ENCODE results near the gene TRA2B. TPM values are rescaled to one million over a fixed set of nuclear protein-coding genes. Genes with fewer than 3 reads are reported as not detected.

Gene TRA2B
- total RNA-seq, 2 donors from 2014 or later = 158 to 232 TPM

GRCh38 chr3:185961675-185962232, 23.9 kb upstream of the TRA2B start:
- H3K4me1 Mint-ChIP-seq = no peaks in the 10 kb centered on the region
- ATAC-seq (replicated peaks) = no peak
- no peak overlapping the region for H3K4me3 Mint-ChIP-seq
- H3K27me3 Mint-ChIP-seq = peaks cover 5% of the 10 kb centered on the region
- no peak overlapping the region for H3K27ac Mint-ChIP-seq
- H3K36me3 Mint-ChIP-seq (ENCODE audit: low read depth) = no peaks in the 10 kb centered on the region
- peaks cover 4% of the 10 kb centered on the region for H3K9me3 Mint-ChIP-seq

- no peaks in the 10 kb centered on the region for H3K4me1 Mint-ChIP-seq
- peaks cover 4% of the 10 kb centered on the region for H3K9me3 Mint-ChIP-seq
- H3K27ac Mint-ChIP-seq = no peak overlapping the region
- H3K36me3 Mint-ChIP-seq (ENCODE audit: low read depth) = no peaks in the 10 kb centered on the region
- no peak for ATAC-seq (replicated peaks)
- H3K4me3 Mint-ChIP-seq = no peak overlapping the region
- peaks cover 5% of the 10 kb centered on the region for H3K27me3 Mint-ChIP-seq
Measured at GRCh38 chr3:185960522-185961288, 22.9 kb upstream of the TRA2B start.

GRCh38 chr3:185959609-185960521, 22.1 kb upstream of the TRA2B start:
- peak; percentile 54 for ATAC-seq (replicated peaks)
- Mint-ChIP-seq H3K36me3 (ENCODE audit: low read depth) (no peaks in the 10 kb centered on the region), H3K4me3 (no peak overlapping the region), H3K9me3 (peaks cover 4% of the 10 kb centered on the region), H3K27ac (no peak overlapping the region), H3K27me3 (peaks cover 8% of the 10 kb centered on the region), H3K4me1 (no peaks in the 10 kb centered on the region)

GRCh38 chr3:185958626-185959025, 20.8 kb upstream of the TRA2B start:
- Mint-ChIP-seq H3K4me3 (no peak overlapping the region), H3K36me3 (ENCODE audit: low read depth) (no peaks in the 10 kb centered on the region), H3K4me1 (no peaks in the 10 kb centered on the region), H3K9me3 (peaks cover 4% of the 10 kb centered on the region), H3K27ac (no peak overlapping the region), H3K27me3 (peaks cover 10% of the 10 kb centered on the region)
- ATAC-seq (replicated peaks) = no peak

- Mint-ChIP-seq H3K27me3 (peaks cover 16% of the 10 kb centered on the region), H3K27ac (no peak overlapping the region), H3K36me3 (ENCODE audit: low read depth) (no peaks in the 10 kb centered on the region), H3K4me1 (no peaks in the 10 kb centered on the region), H3K9me3 (peaks cover 4% of the 10 kb centered on the region), H3K4me3 (no peak overlapping the region)
- ATAC-seq (replicated peaks) = no peak
Measured at GRCh38 chr3:185956244-185956643, 18.4 kb upstream of the TRA2B start.

- no peaks in the 10 kb centered on the region for H3K36me3 Mint-ChIP-seq (ENCODE audit: low read depth)
- no peak for ATAC-seq (replicated peaks)
- no peaks in the 10 kb centered on the region for H3K4me1 Mint-ChIP-seq
- no peak overlapping the region for H3K4me3 Mint-ChIP-seq
- peaks cover 19% of the 10 kb centered on the region for H3K27me3 Mint-ChIP-seq
- H3K27ac Mint-ChIP-seq = no peak overlapping the region
- peaks cover 4% of the 10 kb centered on the region for H3K9me3 Mint-ChIP-seq
Measured at GRCh38 chr3:185954366-185954723, 16.5 kb upstream of the TRA2B start.

- Mint-ChIP-seq H3K36me3 (ENCODE audit: low read depth) (no peaks in the 10 kb centered on the region), H3K4me3 (no peak overlapping the region)
Measured at GRCh38 chr3:185950728-185951127, 12.9 kb upstream of the TRA2B start.

GRCh38 chr3:185949515-185949914, 11.7 kb upstream of the TRA2B start:
- ATAC-seq (replicated peaks) = no peak
- Mint-ChIP-seq H3K27me3 (peaks cover 11% of the 10 kb centered on the region), H3K4me3 (no peak overlapping the region), H3K4me1 (no peaks in the 10 kb centered on the region), H3K27ac (no peak overlapping the region), H3K36me3 (ENCODE audit: low read depth) (no peaks in the 10 kb centered on the region), H3K9me3 (no peaks in the 10 kb centered on the region)

More at GRCh38 chr3:185950728-185951127, 12.9 kb upstream of the TRA2B start:
- no peak for ATAC-seq (replicated peaks)
- H3K9me3 Mint-ChIP-seq = no peaks in the 10 kb centered on the region
- H3K27ac Mint-ChIP-seq = no peak overlapping the region
- H3K27me3 Mint-ChIP-seq = peaks cover 17% of the 10 kb centered on the region
- no peaks in the 10 kb centered on the region for H3K4me1 Mint-ChIP-seq

GRCh38 chr3:185948292-185948691, 10.5 kb upstream of the TRA2B start:
- Mint-ChIP-seq H3K27me3 (peaks cover 11% of the 10 kb centered on the region), H3K4me3 (no peak overlapping the region), H3K4me1 (no peaks in the 10 kb centered on the region), H3K27ac (no peak overlapping the region), H3K9me3 (no peaks in the 10 kb centered on the region), H3K36me3 (ENCODE audit: low read depth) (no peaks in the 10 kb centered on the region)
- ATAC-seq (replicated peaks) = no peak

- Mint-ChIP-seq H3K4me3 (peak overlapping the region; percentile 50), H3K36me3 (ENCODE audit: low read depth) (no peaks in the 10 kb centered on the region), H3K4me1 (peaks cover 5% of the 10 kb centered on the region), H3K27ac (no peak overlapping the region), H3K9me3 (no peaks in the 10 kb centered on the region), H3K27me3 (peaks cover 3% of the 10 kb centered on the region)
- peak; percentile 43 for ATAC-seq (replicated peaks)
Measured at GRCh38 chr3:185943760-185944106, 5.9 kb upstream of the TRA2B start.

- Mint-ChIP-seq H3K4me1 (peaks cover 8% of the 10 kb centered on the region), H3K36me3 (ENCODE audit: low read depth) (peaks cover 1% of the 10 kb centered on the region), H3K9me3 (no peaks in the 10 kb centered on the region), H3K4me3 (peak overlapping the region; percentile 50), H3K27me3 (peaks cover 3% of the 10 kb centered on the region), H3K27ac (no peak overlapping the region)
- peak; percentile 96 for ATAC-seq (replicated peaks)
Measured at GRCh38 chr3:185942907-185943759, 5.3 kb upstream of the TRA2B start.

- ATAC-seq (replicated peaks) = no peak
- H3K36me3 Mint-ChIP-seq (ENCODE audit: low read depth) = peaks cover 9% of the 10 kb centered on the region
- no peak overlapping the region for H3K27ac Mint-ChIP-seq
- H3K9me3 Mint-ChIP-seq = no peaks in the 10 kb centered on the region
- H3K4me3 Mint-ChIP-seq = no peak overlapping the region
- peaks cover 3% of the 10 kb centered on the region for H3K27me3 Mint-ChIP-seq
- H3K4me1 Mint-ChIP-seq = peaks cover 10% of the 10 kb centered on the region
Measured at GRCh38 chr3:185942396-185942795, 4.6 kb upstream of the TRA2B start.

GRCh38 chr3:185940951-185941350, 3.1 kb upstream of the TRA2B start:
- Mint-ChIP-seq H3K36me3 (ENCODE audit: low read depth) (peaks cover 23% of the 10 kb centered on the region), H3K9me3 (no peaks in the 10 kb centered on the region), H3K4me3 (no peak overlapping the region), H3K27ac (no peak overlapping the region), H3K4me1 (peaks cover 10% of the 10 kb centered on the region), H3K27me3 (no peaks in the 10 kb centered on the region)
- no peak for ATAC-seq (replicated peaks)

GRCh38 chr3:185939721-185940120, 1.9 kb upstream of the TRA2B start:
- no peaks in the 10 kb centered on the region for H3K9me3 Mint-ChIP-seq
- ATAC-seq (replicated peaks) = no peak
- peaks cover 36% of the 10 kb centered on the region for H3K36me3 Mint-ChIP-seq (ENCODE audit: low read depth)
- H3K27me3 Mint-ChIP-seq = no peaks in the 10 kb centered on the region
- no peak overlapping the region for H3K27ac Mint-ChIP-seq
- H3K4me1 Mint-ChIP-seq = peaks cover 15% of the 10 kb centered on the region
- H3K4me3 Mint-ChIP-seq = no peak overlapping the region
